ENCODE measurements around the gene CEP70. TPM values are rescaled to one million over a fixed set of nuclear protein-coding genes. Genes with fewer than 3 reads are reported as not detected.

The CEP70 gene
- total RNA-seq, 1 experiment from 2014 or later: 25.0 TPM

GRCh38 chr3:138498991-138499390, 95.1 kb downstream of the CEP70 start:
- H3K27ac Mint-ChIP-seq (ENCODE audit: unreplicated experiment): no peak overlapping the region
- H3K4me3 ChIP-seq (ENCODE audit: low read depth, low read length): no peak overlapping the region
- H3K4me1 ChIP-seq: no peaks in the 10 kb centered on the region
- no peak for DNase-seq
- intact Hi-C loops (cut with micrococcal nuclease; ENCODE audit: unreplicated experiment): no loop called here
- POLR2A ChIA-PET: no interaction called here
- no peak overlapping the region for H3K4me3 Mint-ChIP-seq (ENCODE audit: unreplicated experiment)
- CTCF ChIA-PET: no interaction called here
- no peaks in the 10 kb centered on the region for H3K27me3 ChIP-seq (replicated peaks; ENCODE audit: control insufficient read depth, insufficient read depth, low read length)
- no peaks in the 10 kb centered on the region for H3K36me3 Mint-ChIP-seq (ENCODE audit: insufficient read depth, unreplicated experiment)
- no peaks in the 10 kb centered on the region for H3K36me3 ChIP-seq (ENCODE audit: control insufficient read depth, insufficient read depth, low read length)
- H3K4me1 Mint-ChIP-seq (ENCODE audit: low read depth, unreplicated experiment): no peaks in the 10 kb centered on the region
- no peak for TF ChIP-seq CTCF (IDR thresholded peaks at IDR 0.05; ENCODE audit: insufficient read depth in 1 of 2, low read depth in 1 of 2, low read length in 1 of 2, severe bottlenecking in 1 of 2, unreplicated experiment in 1 of 2)
- H3K27me3 Mint-ChIP-seq (ENCODE audit: insufficient read depth, unreplicated experiment): no peaks in the 10 kb centered on the region
- H3K9me3 Mint-ChIP-seq (ENCODE audit: unreplicated experiment): no peaks in the 10 kb centered on the region
- BruUV-seq (replicated peaks): no TSS peak
- H3K9me3 ChIP-seq: no peaks in the 10 kb centered on the region

DNA sequence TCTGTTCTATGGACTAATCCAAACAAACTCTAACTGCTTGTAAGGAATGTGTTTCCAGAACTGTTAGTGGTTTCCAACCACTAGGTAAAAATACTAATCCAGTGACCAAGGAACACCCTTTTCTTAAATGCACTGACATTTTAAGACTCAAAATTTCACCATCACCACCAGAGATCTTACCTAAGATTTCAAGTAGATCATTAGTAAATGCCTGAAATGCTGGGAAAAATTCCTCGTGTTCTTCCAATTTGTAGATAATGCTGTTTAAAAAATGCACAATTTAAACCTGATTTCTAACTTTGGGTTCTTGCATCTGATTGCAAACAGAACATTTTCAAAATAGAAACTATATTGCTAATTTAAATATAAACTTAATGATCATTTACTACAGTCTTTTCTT, 96.2 kb downstream of the CEP70 start:
- no TSS peak for BruUV-seq (replicated peaks)
- no peak for TF ChIP-seq CTCF (IDR thresholded peaks at IDR 0.05; ENCODE audit: insufficient read depth in 1 of 2, low read depth in 1 of 2, low read length in 1 of 2, severe bottlenecking in 1 of 2, unreplicated experiment in 1 of 2)
- Histone ChIP-seq H3K27me3 (replicated peaks; ENCODE audit: control insufficient read depth, insufficient read depth, low read length) (no peaks in the 10 kb centered on the region), H3K36me3 (ENCODE audit: control insufficient read depth, insufficient read depth, low read length) (no peaks in the 10 kb centered on the region), H3K4me3 (ENCODE audit: low read depth, low read length) (no peak overlapping the region), H3K4me1 (no peaks in the 10 kb centered on the region), H3K9me3 (no peaks in the 10 kb centered on the region)
- H3K36me3 Mint-ChIP-seq (ENCODE audit: insufficient read depth, unreplicated experiment): no peaks in the 10 kb centered on the region
- CTCF ChIA-PET: no interaction called here
- no peak for DNase-seq
- H3K4me1 Mint-ChIP-seq (ENCODE audit: low read depth, unreplicated experiment): no peaks in the 10 kb centered on the region
- no peak overlapping the region for H3K27ac Mint-ChIP-seq (ENCODE audit: unreplicated experiment)
- no peak overlapping the region for H3K4me3 Mint-ChIP-seq (ENCODE audit: unreplicated experiment)
- no peaks in the 10 kb centered on the region for H3K9me3 Mint-ChIP-seq (ENCODE audit: unreplicated experiment)
- intact Hi-C loops (cut with micrococcal nuclease; ENCODE audit: unreplicated experiment): no loop called here
- H3K27me3 Mint-ChIP-seq (ENCODE audit: insufficient read depth, unreplicated experiment): no peaks in the 10 kb centered on the region
- POLR2A ChIA-PET: interaction anchor here (0.5 kb wide), 1 partner anchor 414 kb away, joined by 3 read pairs; no protein-coding TSS in a partner anchor

GRCh38 chr3:138497021-138497420, 97.0 kb downstream of the CEP70 start:
- no peaks in the 10 kb centered on the region for H3K4me1 ChIP-seq
- H3K9me3 ChIP-seq: no peaks in the 10 kb centered on the region
- H3K27me3 Mint-ChIP-seq (ENCODE audit: insufficient read depth, unreplicated experiment): no peaks in the 10 kb centered on the region
- CTCF ChIA-PET: no interaction called here
- DNase-seq: no peak
- TF ChIP-seq CTCF (IDR thresholded peaks at IDR 0.05; ENCODE audit: insufficient read depth in 1 of 2, low read depth in 1 of 2, low read length in 1 of 2, severe bottlenecking in 1 of 2, unreplicated experiment in 1 of 2): no peak
- no peaks in the 10 kb centered on the region for H3K36me3 Mint-ChIP-seq (ENCODE audit: insufficient read depth, unreplicated experiment)
- no peak overlapping the region for H3K4me3 ChIP-seq (ENCODE audit: low read depth, low read length)
- BruUV-seq (replicated peaks): no TSS peak
- no peak overlapping the region for H3K4me3 Mint-ChIP-seq (ENCODE audit: unreplicated experiment)
- H3K36me3 ChIP-seq (ENCODE audit: control insufficient read depth, insufficient read depth, low read length): no peaks in the 10 kb centered on the region
- H3K4me1 Mint-ChIP-seq (ENCODE audit: low read depth, unreplicated experiment): no peaks in the 10 kb centered on the region
- H3K9me3 Mint-ChIP-seq (ENCODE audit: unreplicated experiment): no peaks in the 10 kb centered on the region
- intact Hi-C loops (cut with micrococcal nuclease; ENCODE audit: unreplicated experiment): no loop called here
- POLR2A ChIA-PET: interaction anchor here (0.5 kb wide), 1 partner anchor 415 kb away, joined by 3 read pairs; no protein-coding TSS in a partner anchor
- no peaks in the 10 kb centered on the region for H3K27me3 ChIP-seq (replicated peaks; ENCODE audit: control insufficient read depth, insufficient read depth, low read length)
- no peak overlapping the region for H3K27ac Mint-ChIP-seq (ENCODE audit: unreplicated experiment)
